Measurements from ENCODE around the gene UCHL3. TPM values are rescaled to one million over a fixed set of nuclear protein-coding genes. Genes with fewer than 3 reads are reported as not detected.

The UCHL3 gene
- total and polyA plus RNA-seq, 2 of the 8 experiments (the other 6 are each of a cell fraction or from before 2014, with no cell fraction given), result 33.0 to 61.1 TPM

- no peak overlapping the region for H2BK20ac ChIP-seq (ENCODE audit: low read length)
- H3K14ac ChIP-seq (ENCODE audit: insufficient read length), result no peak overlapping the region
- H2AK5ac ChIP-seq (ENCODE audit: low read depth, low read length), result no peak overlapping the region
- FAIRE-seq, result no peak
- no peak overlapping the region for H2BK15ac ChIP-seq (ENCODE audit: low read length)
- H3K27ac ChIP-seq (ENCODE audit: low read depth, low read length), result no peak overlapping the region
- H4K5ac ChIP-seq (ENCODE audit: insufficient read length, low read depth, low read length), result no peak overlapping the region
- POLR2A ChIA-PET (ENCODE audit: partially characterized antibody), result no interaction called here
- H3K23ac ChIP-seq (ENCODE audit: insufficient read length), result no peak overlapping the region
- H4K91ac ChIP-seq (replicated peaks; ENCODE audit: insufficient read length, low read length), result no peak overlapping the region
- no peak overlapping the region for H4K8ac ChIP-seq (ENCODE audit: extremely low read depth, insufficient read depth, low read length)
- no peaks in the 10 kb centered on the region for H3K23me2 ChIP-seq (ENCODE audit: low read depth, low read length)
- no peak overlapping the region for H3K9ac ChIP-seq (replicated peaks in 1 of 4; ENCODE audit: extremely low read depth in 1 of 4, low read depth in 3 of 4, low read length in 3 of 4)
- no peak overlapping the region for H3K18ac ChIP-seq (ENCODE audit: extremely low read depth, low read length)
- no peak overlapping the region for H3K4me2 ChIP-seq (ENCODE audit: insufficient read depth in 1 of 2, low read depth in 2 of 2, low read length in 2 of 2)
- no peaks in the 10 kb centered on the region for H4K20me1 ChIP-seq (replicated peaks in 1 of 2; ENCODE audit: control insufficient read depth in 1 of 2, insufficient read depth in 2 of 2, low read length in 2 of 2)
- H3K9me3 ChIP-seq (ENCODE audit: insufficient read depth in 2 of 2, low read depth in 1 of 2, low read length in 1 of 2), result no peaks in the 10 kb centered on the region
- H2BK120ac ChIP-seq (replicated peaks; ENCODE audit: low read depth, low read length), result no peak overlapping the region
- peaks cover 0 to 2% (median 0%) of the 10 kb centered on the region in 4 experiments; a peak in 1 of 8 replicates for H3K36me3 ChIP-seq (ENCODE audit: control insufficient read depth in 2 of 4, insufficient read depth in 4 of 4, low read length in 3 of 4)
- H2BK12ac ChIP-seq (ENCODE audit: low read depth, low read length), result no peak overlapping the region
- no peak overlapping the region for H3K56ac ChIP-seq (replicated peaks; ENCODE audit: insufficient read length, low read depth, low read length)
- H2BK5ac ChIP-seq (ENCODE audit: low read depth, low read length), result no peak overlapping the region
- H3K4ac ChIP-seq (replicated peaks; ENCODE audit: insufficient read length, low read depth, low read length), result no peak overlapping the region
- no peaks in the 10 kb centered on the region for H3K79me2 ChIP-seq (ENCODE audit: control insufficient read depth in 1 of 2, insufficient read depth in 2 of 2, low read length in 2 of 2)
- no peak overlapping the region for H2AFZ ChIP-seq (ENCODE audit: low read length)
- peaks cover 0 to 3% (median 0%) of the 10 kb centered on the region in 4 experiments; a peak in 1 of 7 replicates for H3K4me1 ChIP-seq (replicated peaks in 1 of 4; ENCODE audit: control insufficient read depth in 3 of 4, insufficient read depth in 4 of 4, low read length in 3 of 4)
- CTCF ChIA-PET (ENCODE audit: partially characterized antibody), result no interaction called here
- no peaks in the 10 kb centered on the region for H3K79me1 ChIP-seq (ENCODE audit: low read depth, low read length)
- H3K4me3 ChIP-seq (ENCODE audit: extremely low read depth in 1 of 4, insufficient read depth in 2 of 4, low read depth in 3 of 4, low read length in 4 of 4), result no peak overlapping the region
- 86% methylated on average over 1 of the region's 1 CpG; no CpG with 5 or more reads in 1 of the 2 experiments for WGBS, 2 experiments (ENCODE audit: extremely low coverage in 1 of 2, insufficient coverage in 1 of 2, insufficient read length in 1 of 2, insufficient replicate concordance in 2 of 2, low coverage in 1 of 2, low lambda C conversion rate in 2 of 2, missing lambda C conversion rate in 1 of 2)
- H3K27me3 ChIP-seq (replicated peaks in 1 of 4; ENCODE audit: control insufficient read depth in 3 of 4, extremely low read depth in 1 of 4, insufficient read depth in 3 of 4, low read length in 3 of 4), result no peaks in the 10 kb centered on the region
- DNase-seq (ENCODE audit: low read depth in 1 of 2, low spot score in 2 of 2), result no peak
- no peak for TF ChIP-seq CBX8 (IDR thresholded peaks at IDR 0.05; ENCODE audit: borderline replicate concordance, low read depth, low read length)
- TF ChIP-seq POLR2A (IDR thresholded peaks at IDR 0.05; ENCODE audit: control extremely low read depth in 1 of 2, low read depth in 2 of 2, low read length in 2 of 2), result no peak
- no peak for TF ChIP-seq FOSL1 (IDR thresholded peaks at IDR 0.05; ENCODE audit: insufficient read depth, low read depth, low read length)
- TF ChIP-seq KDM1A (IDR thresholded peaks at IDR 0.05; ENCODE audit: borderline replicate concordance, low read length), result no peak
- no peak for TF ChIP-seq CBX5 (IDR thresholded peaks at IDR 0.05; ENCODE audit: low read depth, low read length)
- no peak for TF ChIP-seq SP2 (IDR thresholded peaks at IDR 0.05; ENCODE audit: low read length)
- TF ChIP-seq ASH2L (IDR thresholded peaks at IDR 0.05; ENCODE audit: low read length), result no peak
- no peak for TF ChIP-seq SP4 (IDR thresholded peaks at IDR 0.05; ENCODE audit: low read length)
- no peak for TF ChIP-seq NANOG (IDR thresholded peaks at IDR 0.05; ENCODE audit: insufficient read depth, low read depth, low read length, poor library complexity, severe bottlenecking)
- no peak for TF ChIP-seq POU5F1 (IDR thresholded peaks at IDR 0.05; ENCODE audit: low read depth, low read length)
- TF ChIP-seq KDM5A (IDR thresholded peaks at IDR 0.05; ENCODE audit: low read length), result no peak
- TF ChIP-seq SP1 (IDR thresholded peaks at IDR 0.05; ENCODE audit: low read depth, low read length), result no peak
- TF ChIP-seq TAF7 (optimal IDR thresholded peaks at IDR 0.05; ENCODE audit: borderline replicate concordance, low read depth, low read length), result no peak
- no peak for TF ChIP-seq RBBP5 (IDR thresholded peaks at IDR 0.05; ENCODE audit: borderline replicate concordance, low read depth, low read length)
- no peak for TF ChIP-seq CHD1 (IDR thresholded peaks at IDR 0.05; ENCODE audit: low read depth, low read length)
- TF ChIP-seq SIX5 (IDR thresholded peaks at IDR 0.05; ENCODE audit: low read depth, low read length), result no peak
Measured at GRCh38 chr13:75596657-75597182, 47.1 kb downstream of the UCHL3 start.

Measured in H1 (cell line).